NCI-H69 (cell line): ENCODE results near the gene R3HDM4.

ENCODE experiments used
- DNase-seq: peaks from one replicate; lab custom pipeline; 2025; lab: John Stamatoyannopoulos, UW

Gene R3HDM4

GRCh38 chr19:929891-930258 is 16.9 kb upstream of the R3HDM4 start:
- no peak for DNase-seq

- DNase-seq, result no peak
Observed at GRCh38 chr19:929203-929890, 16.3 kb upstream of the R3HDM4 start.

GRCh38 chr19:928471-929202 is 15.6 kb upstream of the R3HDM4 start:
- no peak for DNase-seq

DNA sequence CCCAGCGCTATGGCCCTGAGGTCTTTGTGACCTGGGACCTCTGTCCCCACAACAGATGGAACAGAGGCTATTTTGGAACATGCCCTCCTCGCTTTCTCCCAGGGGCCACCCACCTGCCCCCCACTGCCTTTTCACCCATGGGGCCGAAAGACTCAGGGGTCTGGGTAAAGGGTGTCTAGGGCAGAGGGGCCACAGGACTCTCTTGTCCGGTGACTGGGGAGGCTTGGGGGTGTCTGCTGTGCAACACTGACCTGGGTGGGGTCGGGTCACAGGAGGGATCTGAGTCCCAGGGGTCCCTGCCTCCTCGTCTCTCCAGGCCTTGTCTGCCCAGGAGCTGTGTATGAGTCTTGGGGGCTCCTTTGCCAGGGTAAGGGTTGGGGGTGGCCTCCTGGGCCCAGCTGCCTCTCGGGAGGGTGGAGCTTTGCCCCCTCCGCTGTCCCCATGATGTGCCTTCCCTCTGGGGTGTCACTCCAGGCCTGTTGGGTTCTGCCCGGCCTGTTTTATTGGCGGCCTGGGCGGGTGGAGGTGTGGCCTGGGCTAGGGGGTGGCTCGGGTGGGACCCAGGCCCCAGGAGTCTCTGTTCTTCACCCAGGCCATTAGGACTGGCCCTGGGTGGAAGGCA is 14.9 kb upstream of the R3HDM4 start:
- no peak for DNase-seq

- DNase-seq, result peak; percentile 44
Observed at GRCh38 chr19:927351-927779, 14.3 kb upstream of the R3HDM4 start.

DNA sequence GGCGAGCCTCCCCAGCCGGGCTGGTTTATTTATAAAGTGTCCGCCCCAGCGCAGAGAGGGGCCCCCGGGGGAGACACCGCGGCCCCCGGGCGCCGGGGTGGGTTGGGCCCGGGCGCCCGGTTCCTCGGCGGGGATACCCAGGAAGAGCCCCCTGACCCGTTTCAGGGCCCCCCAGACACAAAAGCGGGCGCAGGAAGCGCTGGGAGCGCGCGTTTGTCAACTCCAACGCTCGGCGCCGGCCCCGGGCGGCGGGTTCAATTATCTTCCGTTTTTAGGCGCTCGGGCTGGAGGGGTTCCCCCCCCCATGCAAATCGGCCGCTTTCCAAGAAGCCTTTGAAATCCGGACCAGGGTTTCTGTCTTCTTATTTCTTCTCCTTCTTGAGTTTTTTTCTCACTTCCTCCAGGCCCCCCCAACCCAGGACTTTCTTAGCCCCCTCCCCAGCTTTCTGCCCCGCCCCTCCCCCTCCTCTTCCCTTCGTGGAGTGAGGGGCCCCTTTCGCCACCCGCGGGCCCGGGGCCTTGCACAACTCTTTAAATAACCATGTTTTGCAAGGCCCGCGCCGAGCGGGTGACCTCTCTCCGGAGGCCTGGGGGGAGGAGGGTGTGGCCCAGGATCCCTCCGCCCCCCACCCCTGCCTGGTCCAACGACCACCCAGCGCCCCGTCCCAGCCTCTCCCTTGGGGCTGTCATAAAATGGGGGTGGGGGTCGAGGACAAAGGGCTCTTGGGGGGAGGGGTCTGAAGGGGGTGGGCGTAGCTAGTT is 13.8 kb upstream of the R3HDM4 start:
- peak; percentile 67 for DNase-seq

- no peak for DNase-seq
Observed at GRCh38 chr19:926323-926588, 13.2 kb upstream of the R3HDM4 start.

- DNase-seq, result peak; percentile 94
Observed at GRCh38 chr19:925526-926322, 12.7 kb upstream of the R3HDM4 start, which contains the start of gene ARID3A. Gene ARID3A, plus strand, starts transcription at chr19:926035. Its CDS starts 3,494 bp downstream, at chr19:929529.

DNA sequence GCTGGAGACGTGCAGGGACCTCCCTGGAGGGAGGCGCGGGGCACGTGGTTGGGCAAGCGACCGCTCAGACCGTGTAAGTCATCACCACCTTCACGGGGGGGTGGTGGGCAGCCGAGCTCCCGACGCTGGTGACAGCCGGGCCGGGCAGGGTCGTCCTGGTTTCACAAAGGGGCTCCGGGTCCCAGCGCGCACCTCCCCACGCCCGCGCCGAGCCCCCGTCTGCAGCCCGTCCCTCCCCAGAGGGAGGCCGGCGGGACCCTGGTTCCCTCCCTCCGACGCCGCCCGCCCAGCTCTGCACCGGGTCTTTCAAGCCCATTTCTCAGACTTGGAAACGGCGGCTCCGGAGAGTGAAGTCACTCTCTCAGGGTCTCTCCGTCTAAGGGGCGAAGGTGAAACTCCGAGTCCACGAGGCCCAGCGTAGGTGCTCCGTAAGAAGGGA is 12.1 kb upstream of the R3HDM4 start:
- peak; percentile 94 for DNase-seq

- DNase-seq, result peak; percentile 56
Observed at GRCh38 chr19:924553-925086, 11.6 kb upstream of the R3HDM4 start.

GRCh38 chr19:920051-920864 is 7.2 kb upstream of the R3HDM4 start:
- DNase-seq, result peak; percentile 89

DNA sequence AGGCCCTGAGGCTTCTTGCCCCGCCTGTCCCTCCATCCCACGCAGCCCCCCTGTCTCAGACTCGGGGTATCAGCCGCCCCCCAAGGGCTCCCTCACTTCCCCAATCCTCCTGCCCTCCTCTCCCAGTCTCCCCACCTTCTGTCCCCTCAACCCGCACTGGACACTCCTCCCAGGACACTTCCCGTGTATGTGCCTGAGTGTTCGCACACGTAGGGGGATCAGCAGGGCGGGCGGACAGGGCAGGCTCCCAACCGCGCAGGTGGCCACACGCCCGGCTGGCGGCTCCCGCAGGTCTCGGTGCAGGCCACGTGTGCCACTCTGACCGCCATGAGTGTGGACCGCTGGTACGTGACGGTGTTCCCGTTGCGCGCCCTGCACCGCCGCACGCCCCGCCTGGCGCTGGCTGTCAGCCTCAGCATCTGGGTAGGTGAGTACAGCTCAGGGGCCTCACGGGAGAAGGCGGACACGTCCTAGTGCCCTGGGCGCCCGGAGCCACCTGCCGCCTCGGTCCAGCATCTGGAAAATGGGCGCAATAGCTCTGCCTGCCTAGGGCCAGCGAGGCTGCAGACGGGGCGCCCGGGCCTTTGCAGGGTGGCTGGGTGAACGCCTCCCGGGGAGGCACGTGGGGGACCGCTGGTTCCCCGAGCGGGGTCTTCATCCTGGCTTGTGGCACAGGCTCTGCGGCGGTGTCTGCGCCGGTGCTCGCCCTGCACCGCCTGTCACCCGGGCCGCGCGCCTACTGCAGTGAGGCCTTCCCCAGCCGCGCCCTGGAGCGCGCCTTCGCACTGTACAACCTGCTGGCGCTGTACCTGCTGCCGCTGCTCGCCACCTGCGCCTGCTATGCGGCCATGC is 6.4 kb upstream of the R3HDM4 start:
- DNase-seq, result peak; percentile 89

GRCh38 chr19:918481-919198 is 5.6 kb upstream of the R3HDM4 start:
- DNase-seq, result peak; percentile 73

DNA sequence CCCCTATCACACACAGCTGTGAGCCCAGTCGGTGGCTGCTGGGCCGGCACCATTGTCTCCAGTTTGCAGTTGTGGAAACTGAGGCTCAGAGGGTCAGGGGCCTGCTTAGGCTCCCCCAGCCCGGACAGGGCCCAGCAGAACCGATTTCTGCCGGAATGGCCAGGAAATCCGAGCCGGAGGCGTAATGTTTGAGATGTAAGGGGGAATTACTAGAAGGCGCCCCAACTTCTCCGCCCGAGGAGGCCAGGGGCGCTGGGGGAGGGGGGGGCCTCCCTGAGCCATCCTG is 5.1 kb upstream of the R3HDM4 start:
- no peak for DNase-seq

DNA sequence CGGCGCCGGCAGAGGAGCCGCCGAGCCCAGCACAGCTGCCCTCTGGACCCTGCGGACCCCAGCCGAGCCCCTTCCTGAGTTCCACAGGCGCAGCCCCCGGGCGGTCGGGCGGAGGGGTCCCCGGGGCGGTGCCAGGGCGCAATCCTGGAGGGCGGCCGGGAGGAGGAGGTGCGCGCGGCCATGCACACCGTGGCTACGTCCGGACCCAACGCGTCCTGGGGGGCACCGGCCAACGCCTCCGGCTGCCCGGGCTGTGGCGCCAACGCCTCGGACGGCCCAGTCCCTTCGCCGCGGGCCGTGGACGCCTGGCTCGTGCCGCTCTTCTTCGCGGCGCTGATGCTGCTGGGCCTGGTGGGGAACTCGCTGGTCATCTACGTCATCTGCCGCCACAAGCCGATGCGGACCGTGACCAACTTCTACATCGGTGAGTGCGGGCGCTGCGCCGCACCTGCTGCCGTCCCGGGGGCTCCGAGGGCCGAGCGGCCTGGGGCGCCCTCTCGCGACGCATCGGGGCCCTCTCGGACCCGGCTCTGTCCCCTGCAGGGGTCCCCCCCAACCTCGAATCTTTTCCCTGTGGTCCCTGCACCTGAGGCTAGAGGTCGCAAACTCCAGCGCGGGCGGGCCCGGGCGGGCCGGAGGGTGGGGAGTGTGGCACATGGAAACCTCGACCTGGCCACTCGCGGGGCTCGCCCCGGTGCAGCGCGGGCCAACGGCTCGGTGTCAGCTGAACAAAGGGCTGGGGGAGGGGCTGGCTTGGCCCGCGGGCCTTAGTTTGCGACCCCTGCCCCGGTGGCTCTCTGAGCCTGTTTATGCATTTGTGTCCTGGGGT is 4.5 kb upstream of the R3HDM4 start, which contains the start of gene KISS1R:
Gene KISS1R (plus strand): TSS at position 11 of the 829 bp plus-strand sequence. CDS start 170 bp downstream, at position 181.
- DNase-seq, result peak; percentile 80

- DNase-seq, result peak; percentile 75
Observed at GRCh38 chr19:916645-917322, 3.8 kb upstream of the R3HDM4 start.
